A673 (cell line): ENCODE data around the gene SHISAL1. TPM values are rescaled to one million over a fixed set of nuclear protein-coding genes. Genes with fewer than 3 reads are reported as not detected.

Experiments
- BruUV-seq: library from RNA; stranded (reverse); fragments of 400-500 nt; replicated peaks from 2 replicates; lab custom pipeline; 2021; lab: Mats Ljungman, UMichigan
- CTCF ChIA-PET: fragments of 300-600 bp; sonication (Branson Sonifier 250); formaldehyde crosslinking; loops from one replicate; lab custom pipeline; 2022; ENCODE audit warnings: antibody characterized with exemption; lab: Charles Lee
- POLR2A ChIA-PET: fragments of 300-600 bp; sonication (Branson Sonifier 250); formaldehyde crosslinking; loops from one replicate; lab custom pipeline; 2022; ENCODE audit warnings: antibody characterized with exemption; ENCODE audit not compliant: low non-redundant PET; lab: Charles Lee
- DNase-seq: peaks from one replicate; pipeline ENCODE4 v3.0.0-alpha.2; 2015; ENCODE audit warnings: low spot score
- H3K27ac ChIP-seq: fragments of 200-600 bp; sonication (generic); 2 replicates; pipeline ENCODE4 v1.5.1; 2016; ENCODE audit warnings: mixed run types, low read depth, mild to moderate bottlenecking, mixed read lengths, antibody characterized with exemption, low read length; ENCODE audit not compliant: poor library complexity, severe bottlenecking
- H3K27me3 ChIP-seq: fragments of 200-600 bp; sonication (generic); replicated peaks from 2 replicates; pipeline ENCODE4 v1.6.1; 2017; ENCODE audit warnings: mixed run types, low read depth, mild to moderate bottlenecking, mixed read lengths, antibody characterized with exemption, low read length; ENCODE audit not compliant: insufficient read depth, poor library complexity
- H3K36me3 ChIP-seq: fragments of 200-600 bp; sonication (generic); 2 replicates; pipeline ENCODE4 v1.6.1; 2016; ENCODE audit warnings: mixed run types, mild to moderate bottlenecking, mixed read lengths, antibody characterized with exemption, low read length; ENCODE audit not compliant: insufficient read depth, poor library complexity, severe bottlenecking
- H3K4me1 ChIP-seq: fragments of 200-600 bp; sonication (generic); 2 replicates; pipeline ENCODE4 v1.6.1; 2017; ENCODE audit warnings: mixed run types, mild to moderate bottlenecking, mixed read lengths, antibody characterized with exemption, low read length; ENCODE audit not compliant: insufficient read depth, poor library complexity, severe bottlenecking
- H3K4me3 ChIP-seq: fragments of 200-600 bp; sonication (generic); 2 replicates; pipeline ENCODE4 v1.5.1; 2016; ENCODE audit warnings: low read depth, mixed run types, mild to moderate bottlenecking, mixed read lengths, low read length; ENCODE audit not compliant: poor library complexity, severe bottlenecking
- H3K9me3 ChIP-seq: fragments of 200-600 bp; sonication (generic); 2 replicates; pipeline ENCODE4 v1.6.1; 2016; ENCODE audit warnings: mixed run types, low read depth, mild to moderate bottlenecking, mixed read lengths, antibody characterized with exemption, low read length; ENCODE audit not compliant: poor library complexity, severe bottlenecking
- CTCF ChIP-seq: fragments of 300-800, 200-600 bp; sonication (generic); conservative IDR thresholded peaks from 2 replicates; pipeline ENCODE4 v1.5.1; 2017; ENCODE audit warnings: low read depth, mild to moderate bottlenecking, antibody characterized with exemption, low read length, moderate library complexity, mixed read lengths
- EZH2 ChIP-seq: fragments of 200-600 bp; sonication (generic); IDR thresholded peaks from 2 replicates; pipeline ENCODE4 v1.6.1; 2017; ENCODE audit warnings: borderline replicate concordance, low read depth, mild to moderate bottlenecking, mixed read lengths, antibody characterized with exemption, low read length; ENCODE audit not compliant: poor library complexity, severe bottlenecking
- intact Hi-C: fragments of 100-400 bp; cut with micrococcal nuclease; formaldehyde crosslinking; loops from one replicate; pipeline ENCODE4 v1.10.0; 2022; ENCODE audit not compliant: unreplicated experiment
- total RNA-seq: library from RNA; stranded (reverse); gene quantifications from 2 replicates; pipeline ENCODE4 v1.2.3, GENCODE V29; 2021

The SHISAL1 gene
- total RNA-seq, 1 experiment from 2014 or later, result 1.8 TPM

DNA sequence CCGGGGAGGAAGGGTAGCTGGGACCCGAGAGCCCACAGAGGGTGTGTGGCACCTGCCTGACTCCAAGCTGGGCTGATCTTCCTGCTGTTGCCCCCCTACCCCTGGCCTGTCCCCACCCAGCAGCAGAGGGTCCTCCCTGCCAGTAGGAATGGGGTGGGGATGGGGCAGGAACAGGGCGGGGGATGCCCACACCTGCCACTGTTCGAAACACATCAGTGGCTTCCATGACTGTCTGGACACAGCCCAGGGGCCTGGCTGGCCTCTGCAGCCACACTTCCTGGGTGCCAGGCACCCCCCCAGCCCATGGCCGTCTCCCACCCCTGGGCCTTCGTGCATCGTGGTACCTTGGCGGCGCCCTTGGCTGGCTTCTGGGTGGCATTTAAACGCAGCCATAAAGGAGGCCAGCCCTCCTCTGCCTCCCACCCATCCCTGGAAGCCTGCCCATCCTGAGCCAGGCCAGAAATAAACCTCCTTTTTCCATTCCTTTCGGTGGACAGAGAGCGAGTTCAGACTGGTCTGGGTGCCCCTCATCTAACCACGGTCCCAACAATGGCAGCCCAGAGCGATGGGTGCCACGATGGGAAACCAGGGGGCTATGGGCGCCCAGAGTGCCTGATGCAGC, 745 bp upstream of the SHISAL1 start:
- intact Hi-C loops, result no loop called here
- Histone ChIP-seq H3K27me3 (no peaks in the 10 kb centered on the region), H3K27ac (no peak overlapping the region), H3K9me3 (no peaks in the 10 kb centered on the region), H3K4me1 (peaks cover 20% of the 10 kb centered on the region), H3K36me3 (no peaks in the 10 kb centered on the region), H3K4me3 (no peak overlapping the region)
- ChIA-PET POLR2A (no interaction called here), CTCF (interaction anchor here (1.0 kb wide), 1 partner anchor 320 kb away, joined by 3 read pairs; no protein-coding TSS in a partner anchor)
- TF ChIP-seq CTCF, result no peak
- no peak for TF ChIP-seq EZH2
- BruUV-seq, result no TSS peak
- no peak for DNase-seq

GRCh38 chr22:44311855-44312170, 938 bp downstream of the SHISAL1 start:
- Histone ChIP-seq H3K36me3 (no peaks in the 10 kb centered on the region), H3K27ac (no peak overlapping the region), H3K9me3 (no peaks in the 10 kb centered on the region), H3K4me1 (peaks cover 14% of the 10 kb centered on the region), H3K4me3 (no peak overlapping the region), H3K27me3 (no peaks in the 10 kb centered on the region)
- intact Hi-C loops, result no loop called here
- POLR2A ChIA-PET, result no interaction called here
- CTCF ChIA-PET, result no interaction called here
- TF ChIP-seq CTCF (no peak), EZH2 (no peak)
- BruUV-seq, result no TSS peak
- no peak for DNase-seq

- H3K4me3 ChIP-seq, result no peak overlapping the region
- DNase-seq, result no peak
- intact Hi-C loops, result no loop called here
- ChIA-PET CTCF (no interaction called here), POLR2A (no interaction called here)
- H3K9me3 ChIP-seq, result no peaks in the 10 kb centered on the region
- peaks cover 11% of the 10 kb centered on the region for H3K4me1 ChIP-seq
- no peak for TF ChIP-seq EZH2
- no peak for TF ChIP-seq CTCF
- H3K27ac ChIP-seq, result no peak overlapping the region
- H3K27me3 ChIP-seq, result no peaks in the 10 kb centered on the region
- no peaks in the 10 kb centered on the region for H3K36me3 ChIP-seq
- BruUV-seq, result no TSS peak
Observed at GRCh38 chr22:44311104-44311854, 1.5 kb downstream of the SHISAL1 start.
